ENCODE data around the gene MAP9. TPM values are rescaled to one million over a fixed set of nuclear protein-coding genes. Genes with fewer than 3 reads are reported as not detected.
"Not testable (repeated sequence)": the region's sequence is repeated elsewhere in the genome, so short reads cannot be mapped to it uniquely, and the experiment has no call there.

Gene MAP9
- total RNA-seq, result 16.2 TPM
- long read RNA-seq, partial matches to known transcripts, result 6 of 11 reads
- long read RNA-seq, other reads (novel, unspliced or antisense), result 5 of 11 reads

- Histone ChIP-seq H3K36me3 (no peaks in the 10 kb centered on the region), H3K27ac (peak within 1 kb of the TSS; percentile 42), H3K4me1 (peaks cover 9% of the 10 kb centered on the region), H3K4me3 (peak within 1 kb of the TSS; percentile 61), H3K9me3 (no peaks in the 10 kb centered on the region), H3K27me3 (no peaks in the 10 kb centered on the region)
- DNase-seq (peak; percentile 93), ATAC-seq (peak; percentile 99)
- TF ChIP-seq, protein P1, sequence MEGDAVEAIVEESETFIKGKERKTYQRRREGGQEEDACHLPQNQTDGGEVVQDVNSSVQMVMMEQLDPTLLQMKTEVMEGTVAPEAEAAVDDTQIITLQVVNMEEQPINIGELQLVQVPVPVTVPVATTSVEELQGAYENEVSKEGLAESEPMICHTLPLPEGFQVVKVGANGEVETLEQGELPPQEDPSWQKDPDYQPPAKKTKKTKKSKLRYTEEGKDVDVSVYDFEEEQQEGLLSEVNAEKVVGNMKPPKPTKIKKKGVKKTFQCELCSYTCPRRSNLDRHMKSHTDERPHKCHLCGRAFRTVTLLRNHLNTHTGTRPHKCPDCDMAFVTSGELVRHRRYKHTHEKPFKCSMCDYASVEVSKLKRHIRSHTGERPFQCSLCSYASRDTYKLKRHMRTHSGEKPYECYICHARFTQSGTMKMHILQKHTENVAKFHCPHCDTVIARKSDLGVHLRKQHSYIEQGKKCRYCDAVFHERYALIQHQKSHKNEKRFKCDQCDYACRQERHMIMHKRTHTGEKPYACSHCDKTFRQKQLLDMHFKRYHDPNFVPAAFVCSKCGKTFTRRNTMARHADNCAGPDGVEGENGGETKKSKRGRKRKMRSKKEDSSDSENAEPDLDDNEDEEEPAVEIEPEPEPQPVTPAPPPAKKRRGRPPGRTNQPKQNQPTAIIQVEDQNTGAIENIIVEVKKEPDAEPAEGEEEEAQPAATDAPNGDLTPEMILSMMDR (IDR thresholded peaks at IDR 0.05), result no peak
- intact Hi-C loops (cut with DNase I), result no loop called here
These were observed at the start of gene MAP9 for GRCh38 chr4:155376387-155377268. MAP9 (minus strand) TSS chr4:155376965; CDS start chr4:155375850, 1,115 bp downstream.

GRCh38 chr4:155424778-155425177, 48.0 kb upstream of the MAP9 start:
- intact Hi-C loops (cut with DNase I); H3K9me3 ChIP-seq; H3K27me3 ChIP-seq; H3K4me3 ChIP-seq; H3K36me3 ChIP-seq; H3K4me1 ChIP-seq; DNase-seq; H3K27ac ChIP-seq; ATAC-seq: not testable (repeated sequence)

GRCh38 chr4:155423671-155424070, 46.9 kb upstream of the MAP9 start:
- no peaks in the 10 kb centered on the region for H3K27me3 ChIP-seq
- intact Hi-C loops (cut with DNase I), result no loop called here
- H3K4me1 ChIP-seq, result no peaks in the 10 kb centered on the region
- no peak overlapping the region for H3K4me3 ChIP-seq
- no peak for ATAC-seq
- no peaks in the 10 kb centered on the region for H3K36me3 ChIP-seq
- H3K9me3 ChIP-seq, result no peaks in the 10 kb centered on the region
- no peak for DNase-seq
- TF ChIP-seq, protein P1 (IDR thresholded peaks at IDR 0.05), result no peak
- H3K27ac ChIP-seq, result no peak overlapping the region

DNA sequence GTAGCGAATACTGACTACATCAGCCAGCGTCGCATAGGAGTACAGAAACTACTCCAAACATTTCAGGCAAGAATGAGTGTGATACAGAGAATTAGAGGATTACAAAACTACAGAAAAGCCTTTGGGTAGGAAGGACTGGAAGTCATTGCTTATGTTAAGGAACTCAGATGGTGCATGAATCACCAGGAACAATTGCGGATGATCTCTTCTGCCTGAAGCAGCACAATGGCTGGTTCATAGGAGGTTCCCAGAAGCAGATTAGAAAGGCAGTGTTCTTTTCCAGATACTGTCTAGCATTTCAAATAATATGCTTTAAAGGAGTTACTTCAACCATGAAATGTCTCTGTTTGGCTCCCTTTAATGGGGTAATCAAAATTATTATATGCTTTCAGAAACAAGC, 42.5 kb upstream of the MAP9 start:
- DNase-seq, result no peak
- Histone ChIP-seq H3K36me3 (no peaks in the 10 kb centered on the region), H3K4me1 (no peaks in the 10 kb centered on the region), H3K9me3 (no peaks in the 10 kb centered on the region), H3K27me3 (no peaks in the 10 kb centered on the region), H3K4me3 (no peak overlapping the region), H3K27ac (no peak overlapping the region)
- no peak for ATAC-seq
- intact Hi-C loops (cut with DNase I), result no loop called here
- TF ChIP-seq, protein P1 (IDR thresholded peaks at IDR 0.05), result no peak

DNA sequence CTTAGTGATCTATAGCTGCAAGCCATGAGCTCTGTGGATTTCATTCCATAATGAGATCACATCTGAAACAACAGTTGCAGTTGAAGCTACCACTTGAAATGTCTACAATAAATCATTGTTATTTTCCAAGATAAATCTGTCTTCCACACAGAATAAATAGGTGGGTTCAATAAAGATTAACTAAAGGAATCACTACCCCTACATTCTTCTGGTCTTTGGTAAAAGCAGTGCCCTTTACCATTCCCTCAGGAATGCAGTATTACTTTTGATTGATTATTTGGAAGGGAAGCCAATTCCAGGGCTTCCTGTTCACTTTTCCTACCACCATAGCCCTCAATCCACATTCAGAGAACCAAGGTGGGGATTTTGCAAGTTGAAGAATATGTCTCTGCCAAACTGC, 38.9 kb upstream of the MAP9 start:
- TF ChIP-seq, protein P1 (IDR thresholded peaks at IDR 0.05), result no peak
- Histone ChIP-seq H3K27ac (no peak overlapping the region), H3K27me3 (no peaks in the 10 kb centered on the region), H3K4me1 (no peaks in the 10 kb centered on the region), H3K4me3 (no peak overlapping the region), H3K9me3 (no peaks in the 10 kb centered on the region), H3K36me3 (no peaks in the 10 kb centered on the region)
- intact Hi-C loops (cut with DNase I), result no loop called here
- no peak for ATAC-seq
- DNase-seq, result no peak

- no peaks in the 10 kb centered on the region for H3K36me3 ChIP-seq
- TF ChIP-seq, protein P1 (IDR thresholded peaks at IDR 0.05), result no peak
- H3K27ac ChIP-seq, result no peak overlapping the region
- intact Hi-C loops (cut with DNase I), result no loop called here
- ATAC-seq, result no peak
- no peaks in the 10 kb centered on the region for H3K4me1 ChIP-seq
- no peaks in the 10 kb centered on the region for H3K27me3 ChIP-seq
- no peak overlapping the region for H3K4me3 ChIP-seq
- no peak for DNase-seq
- H3K9me3 ChIP-seq, result no peaks in the 10 kb centered on the region
These were observed 36.7 kb upstream of the MAP9 start for GRCh38 chr4:155413451-155413850.
